Stimulated activated CD4-positive, alpha-beta T cell treated with anti-CD3 and anti-CD28 coated beads, Interleukin-4, amount 100 ng/mL, for 4 hours (primary cell): Measurements from ENCODE around the gene TMEM126B.
A peak's percentile ranks its signal among the peaks of the same experiment; 100 is the strongest.
"Not testable (repeated sequence)": the region's sequence is repeated elsewhere in the genome, so short reads cannot be mapped to it uniquely, and the experiment has no call there.

ENCODE experiments used
- DNase-seq, 2 experiments: peaks; one replicate each; pipeline ENCODE4 v3.0.0-alpha.2; 2020

Gene TMEM126B

DNA sequence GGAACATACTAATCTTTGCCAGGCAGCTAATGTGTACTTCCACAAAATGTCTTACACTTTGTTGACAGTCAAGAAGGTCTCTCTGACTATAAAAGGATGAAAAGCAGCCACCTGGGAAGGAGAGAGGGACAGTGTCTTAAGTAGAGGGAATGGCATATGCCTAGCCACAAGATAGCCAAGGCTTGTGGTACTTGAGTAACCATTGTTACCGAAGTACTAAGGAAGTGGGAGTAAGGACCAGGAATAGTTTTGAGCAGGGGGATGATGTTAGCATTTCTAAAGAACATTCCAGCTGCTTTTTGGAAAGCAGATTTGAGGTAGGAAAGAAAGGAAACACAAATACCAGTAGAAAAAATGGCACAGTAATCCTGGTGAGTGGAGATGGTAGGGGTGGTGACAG lies 22.7 kb downstream of the TMEM126B start:
- no peak for DNase-seq

GRCh38 chr11:85652786-85653447 lies 24.5 kb downstream of the TMEM126B start:
- DNase-seq: no peak

DNA sequence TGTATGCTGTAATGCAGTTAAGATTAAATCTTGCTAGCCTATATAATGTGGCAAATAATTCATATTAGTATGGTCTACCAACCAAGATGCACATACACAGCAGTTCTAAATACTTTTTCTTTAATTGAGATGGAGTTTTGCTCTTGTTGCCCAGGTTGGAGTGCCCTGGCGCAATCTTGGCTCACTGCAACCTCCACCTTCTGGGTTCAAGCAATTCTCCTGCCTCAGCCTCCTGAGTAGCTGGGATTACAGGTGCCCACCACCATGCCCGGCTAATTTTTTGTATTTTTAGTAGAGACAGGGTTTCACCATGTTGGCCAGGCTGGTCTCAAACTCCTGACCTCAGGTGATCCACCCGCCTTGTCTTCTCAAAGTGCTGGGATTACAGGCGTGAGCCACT lies 25.9 kb downstream of the TMEM126B start:
- DNase-seq: not testable (repeated sequence)

GRCh38 chr11:85656777-85657176 lies 28.4 kb downstream of the TMEM126B start:
- no peak for DNase-seq

GRCh38 chr11:85658180-85658579 lies 29.8 kb downstream of the TMEM126B start:
- DNase-seq: no peak

- DNase-seq: no peak
Measured at GRCh38 chr11:85661972-85662664, 33.7 kb downstream of the TMEM126B start.

- DNase-seq: no peak
Measured at GRCh38 chr11:85663080-85663752, 34.8 kb downstream of the TMEM126B start.

GRCh38 chr11:85663753-85664614 lies 35.6 kb downstream of the TMEM126B start:
- DNase-seq: peak; percentile 81 to 88

- peak; percentile 92 for DNase-seq
Measured at GRCh38 chr11:85664615-85665481, 36.5 kb downstream of the TMEM126B start, which contains the start of gene CREBZF. Gene CREBZF (minus strand): TSS chr11:85665129. CDS start chr11:85664875, 254 bp downstream.

GRCh38 chr11:85665733-85666132 lies 37.3 kb downstream of the TMEM126B start:
- DNase-seq: no peak

GRCh38 chr11:85666687-85667086 lies 38.3 kb downstream of the TMEM126B start:
- DNase-seq: no peak

DNA sequence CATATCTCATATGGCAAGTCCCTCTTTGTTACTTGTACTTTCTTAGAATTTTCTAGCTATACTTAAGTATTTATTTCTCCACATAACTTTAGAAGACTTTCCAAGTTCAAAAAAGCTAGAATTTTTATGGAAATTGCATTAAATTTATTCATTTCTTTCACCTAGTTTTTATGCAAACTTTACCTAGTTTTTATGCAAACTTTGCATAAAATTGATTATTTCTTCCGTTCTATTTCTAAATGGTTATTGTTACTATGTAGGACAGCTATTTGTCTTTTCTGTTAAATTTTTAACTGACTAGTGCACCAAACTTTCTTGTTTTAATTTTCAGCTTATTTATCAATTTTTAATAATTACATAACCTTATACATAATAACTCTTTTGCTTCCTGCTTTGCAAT lies 39.8 kb downstream of the TMEM126B start:
- no peak for DNase-seq

DNA sequence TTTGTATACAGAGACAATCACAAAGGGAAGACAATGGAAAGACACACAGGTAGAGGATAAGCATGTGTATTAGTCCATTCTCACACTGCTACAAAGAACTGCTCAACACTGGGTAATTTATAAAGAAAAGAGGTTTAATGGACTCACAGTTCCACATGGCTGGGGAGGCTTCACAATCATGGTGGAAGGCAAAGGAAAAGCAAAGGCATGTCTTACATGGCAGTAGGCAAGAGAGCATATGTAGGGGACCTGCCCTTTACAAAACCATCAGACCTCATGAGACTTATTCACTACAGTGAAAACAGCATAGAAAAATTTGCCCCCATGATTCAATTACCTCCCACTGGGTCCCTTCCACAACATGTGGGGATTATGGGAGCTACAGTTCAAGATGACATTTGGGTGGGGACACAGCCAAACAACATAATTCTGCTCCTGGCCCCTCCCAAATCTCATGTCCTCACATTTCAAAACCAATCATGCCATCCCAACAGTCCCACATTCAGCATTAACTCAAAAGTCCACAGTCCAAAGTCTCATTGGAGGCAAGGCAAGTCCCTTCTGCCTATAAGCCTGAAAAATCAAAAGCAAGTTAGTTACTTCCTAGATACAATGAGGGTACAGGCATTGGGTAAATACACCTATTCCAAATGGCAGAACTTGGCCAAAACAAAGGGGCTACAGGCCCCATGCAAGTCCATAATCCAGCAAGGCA lies 42.7 kb downstream of the TMEM126B start:
- DNase-seq: not testable (repeated sequence)

DNA sequence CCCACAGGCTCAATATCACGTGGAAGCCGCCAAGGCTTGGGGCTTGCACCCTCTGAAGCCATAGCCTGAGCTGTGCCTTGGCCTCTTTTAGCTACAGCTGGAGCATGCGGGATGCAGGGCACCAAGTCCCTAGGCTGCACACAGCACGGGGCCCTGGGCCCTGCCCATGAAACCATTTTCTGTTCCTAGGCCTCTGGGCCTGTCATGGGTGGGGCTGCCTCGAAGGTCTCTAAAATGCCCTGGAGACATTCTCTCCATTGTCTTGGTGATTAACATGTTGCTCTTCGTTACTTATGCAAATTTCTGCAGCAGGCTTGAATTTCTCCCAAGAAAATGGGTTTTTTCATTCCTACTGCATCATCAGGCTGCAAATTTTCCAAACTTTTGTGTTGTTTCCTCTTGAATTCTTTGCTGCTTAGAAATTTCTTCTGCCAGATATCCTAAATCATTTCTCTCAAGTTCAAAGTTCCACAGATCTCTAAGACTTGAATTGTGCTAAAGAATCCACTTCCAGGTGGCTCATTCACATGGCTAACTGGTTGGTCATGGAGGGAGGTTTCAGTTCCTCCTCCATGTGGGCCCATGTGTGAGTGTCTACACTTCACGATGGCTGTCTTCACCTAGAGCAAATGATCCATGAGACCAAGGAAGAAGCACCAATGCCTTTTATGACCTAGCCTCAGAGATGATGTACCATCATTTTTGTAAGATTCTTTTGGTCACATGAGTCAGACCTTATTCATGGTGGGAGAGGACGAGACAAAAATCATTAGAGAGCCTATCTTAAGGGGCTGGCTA lies 43.9 kb downstream of the TMEM126B start:
- DNase-seq: no peak

DNA sequence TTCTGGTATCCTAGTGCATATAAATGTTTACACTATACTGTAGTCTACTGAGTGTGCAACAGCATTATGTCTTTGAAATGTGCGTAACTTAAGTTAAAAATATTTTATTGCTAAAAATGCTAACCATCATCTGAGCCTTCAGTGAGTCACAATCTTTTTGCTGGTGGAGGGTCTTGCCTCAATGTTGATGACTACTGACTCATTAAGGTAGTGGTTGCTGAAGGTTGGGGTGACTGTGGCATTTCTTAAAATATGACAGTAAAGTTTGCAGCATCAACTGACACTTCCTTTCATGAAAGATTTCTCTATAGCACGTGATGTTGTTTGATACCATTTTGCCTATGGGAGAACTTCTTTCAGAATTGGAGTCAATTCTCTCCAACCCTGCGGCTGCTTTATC lies 45.0 kb downstream of the TMEM126B start:
- no peak for DNase-seq

DNA sequence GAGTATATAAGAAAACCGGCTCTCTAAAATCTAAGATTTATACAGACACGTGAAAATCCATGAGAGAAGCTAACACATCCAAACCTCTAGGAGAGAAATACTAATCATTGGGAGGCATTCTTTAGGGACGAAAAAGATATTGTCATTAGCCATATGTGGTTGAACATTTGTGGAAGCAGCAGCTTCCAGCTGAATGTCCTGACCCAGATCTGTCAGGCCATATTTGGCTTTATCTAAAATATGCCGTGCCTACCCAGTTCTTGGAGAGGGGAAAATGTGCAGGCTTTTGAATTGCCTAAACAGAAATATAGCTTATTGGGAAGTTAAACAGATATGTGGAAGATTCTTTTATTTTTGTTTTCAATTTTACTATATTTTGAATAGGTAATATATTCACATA lies 51.2 kb downstream of the TMEM126B start:
- no peak for DNase-seq

DNA sequence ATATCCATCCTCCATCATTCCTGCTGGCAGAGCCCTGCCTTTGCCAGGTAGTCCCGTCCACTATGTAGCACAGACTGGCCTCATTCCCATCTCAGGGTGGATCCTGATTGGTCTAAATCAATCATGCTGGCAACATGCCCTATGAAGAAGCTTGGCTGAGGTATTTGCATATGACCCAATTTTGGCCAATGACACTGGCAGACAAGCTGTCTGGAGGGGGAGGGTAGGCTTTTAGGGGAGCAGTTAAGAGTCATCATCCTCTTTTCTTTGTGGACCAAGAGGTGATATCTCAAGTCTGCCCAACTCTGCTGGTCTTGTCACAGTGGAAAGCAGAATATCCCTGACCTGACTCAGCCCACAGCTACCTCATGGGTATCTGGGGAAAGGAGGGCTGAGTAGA lies 52.5 kb downstream of the TMEM126B start:
- DNase-seq: no peak

DNA sequence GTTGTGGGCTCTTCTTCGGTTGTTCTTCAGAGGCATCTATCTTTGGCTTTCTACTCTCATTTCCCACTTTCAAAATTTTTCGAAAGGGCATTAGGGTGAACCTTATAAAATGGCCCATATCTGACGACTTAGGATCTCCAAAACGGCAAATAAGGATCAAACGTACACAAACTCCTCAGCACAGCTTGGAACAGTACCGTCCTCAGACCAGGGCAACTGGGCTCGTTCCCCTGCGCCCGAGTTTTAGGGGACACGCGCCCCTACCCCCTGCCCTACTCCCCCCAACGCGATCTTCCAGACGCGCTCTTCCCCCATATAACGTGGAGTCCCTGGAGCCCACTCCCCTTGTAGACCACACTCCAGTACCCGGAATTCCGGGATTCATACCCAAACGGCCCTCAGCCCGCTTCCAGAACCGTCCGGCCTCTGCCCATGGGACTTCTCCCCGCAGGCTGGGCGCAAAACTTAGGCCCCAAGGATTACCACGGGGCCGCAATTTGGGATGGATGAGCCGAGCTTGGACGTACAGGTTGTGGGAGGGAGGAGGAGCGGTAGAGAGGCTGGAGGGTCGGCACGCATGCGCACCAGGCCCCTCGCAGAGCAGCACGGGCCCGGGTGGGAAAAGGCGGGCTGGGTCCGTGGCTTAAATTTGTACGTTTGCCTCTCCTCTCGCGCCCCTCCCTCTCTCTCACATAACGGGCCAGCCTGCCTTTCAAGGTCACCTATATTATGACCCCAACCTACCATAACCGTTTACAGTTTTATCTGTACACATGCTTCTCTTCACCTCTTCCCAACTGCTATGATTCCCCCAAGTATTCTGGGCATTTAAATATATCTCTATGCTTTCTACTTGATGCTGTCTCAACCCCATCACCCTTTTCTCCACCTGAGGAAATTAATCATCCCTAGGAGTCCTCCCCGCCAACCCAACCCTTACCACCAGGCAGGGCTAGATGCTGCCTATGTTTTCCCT lies 54.2 kb downstream of the TMEM126B start:
- peak; percentile 55 to 68 for DNase-seq
